PFSK-1 (cell line): ENCODE data around the gene LENG1.

ENCODE experiments used
- FOXP2 ChIP-seq: optimal IDR thresholded peaks from 2 replicates; pipeline ENCODE3; 2011; ENCODE audit warnings: borderline replicate concordance, control low read depth, inconsistent platforms; ENCODE audit not compliant: insufficient read depth; ENCODE audit errors: extremely low read length, extremely low read depth
- POLR2AphosphoS5 ChIP-seq: IDR thresholded peaks from 2 replicates; pipeline ENCODE4 v1.6.1; 2012; ENCODE audit warnings: low read depth, mild to moderate bottlenecking, control low read depth, low read length, moderate library complexity
- SIN3A ChIP-seq: IDR thresholded peaks from 2 replicates; pipeline ENCODE4 v1.6.1; 2012; ENCODE audit warnings: mild to moderate bottlenecking, low read length, moderate library complexity, borderline replicate concordance; ENCODE audit not compliant: insufficient read depth
- TAF1 ChIP-seq: IDR thresholded peaks from 2 replicates; pipeline ENCODE4 v1.6.1; 2012; ENCODE audit warnings: low read length, control low read depth, borderline replicate concordance; ENCODE audit not compliant: insufficient read depth
- TF ChIP-seq, protein P1 (sequence below), 2 experiments: IDR thresholded peaks; 2 replicates each; pipeline versions ENCODE4 v1.6.1 to v1.8.0; 2011 to 2012; ENCODE audit warnings: low read depth in 2 of 2, low read length in 2 of 2, control low read depth in 1 of 2, inconsistent platforms in 1 of 2, mild to moderate bottlenecking in 1 of 2, moderate library complexity in 1 of 2; ENCODE audit not compliant: insufficient read depth in 1 of 2

Gene LENG1

DNA sequence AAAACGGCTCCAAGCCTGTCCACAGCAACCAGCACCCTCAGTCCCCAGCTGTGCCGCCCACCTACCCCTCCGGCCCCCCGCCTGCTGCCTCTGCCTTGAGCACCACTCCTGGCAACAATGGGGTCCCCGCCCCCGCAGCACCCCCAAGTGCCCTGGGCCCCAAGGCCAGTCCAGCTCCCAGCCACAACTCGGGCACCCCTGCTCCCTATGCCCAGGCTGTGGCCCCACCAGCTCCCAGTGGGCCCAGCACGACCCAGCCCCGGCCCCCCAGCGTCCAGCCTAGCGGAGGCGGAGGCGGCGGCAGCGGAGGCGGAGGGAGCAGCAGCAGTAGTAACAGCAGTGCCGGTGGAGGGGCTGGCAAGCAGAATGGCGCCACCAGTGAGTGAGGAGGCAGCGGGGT is 11.4 kb downstream of the LENG1 start:
- TF ChIP-seq TAF1: no peak
- TF ChIP-seq POLR2AphosphoS5: no peak

DNA sequence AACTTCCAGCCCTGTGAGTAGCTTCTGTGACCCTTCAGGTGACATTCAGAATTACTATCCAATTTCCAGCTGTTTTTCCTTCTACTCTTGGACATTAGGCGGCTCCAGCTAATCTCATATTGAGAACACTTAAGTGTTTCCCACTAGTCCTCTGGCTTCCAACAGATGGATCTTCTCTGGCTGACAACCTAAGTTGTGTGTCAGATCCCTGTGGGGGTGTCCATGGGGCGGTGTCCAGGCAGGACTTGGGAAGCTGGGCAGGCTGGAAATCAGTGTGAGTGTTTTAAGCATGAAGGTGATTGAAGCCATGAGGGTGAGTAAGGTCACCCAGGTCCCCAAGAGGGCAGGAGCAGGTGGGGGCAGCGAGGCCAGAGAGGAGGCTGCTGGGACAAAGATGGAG is 11.8 kb downstream of the LENG1 start:
- TF ChIP-seq SIN3A (no peak), FOXP2 (no peak), POLR2AphosphoS5 (no peak), TAF1 (no peak)
- TF ChIP-seq, protein P1, sequence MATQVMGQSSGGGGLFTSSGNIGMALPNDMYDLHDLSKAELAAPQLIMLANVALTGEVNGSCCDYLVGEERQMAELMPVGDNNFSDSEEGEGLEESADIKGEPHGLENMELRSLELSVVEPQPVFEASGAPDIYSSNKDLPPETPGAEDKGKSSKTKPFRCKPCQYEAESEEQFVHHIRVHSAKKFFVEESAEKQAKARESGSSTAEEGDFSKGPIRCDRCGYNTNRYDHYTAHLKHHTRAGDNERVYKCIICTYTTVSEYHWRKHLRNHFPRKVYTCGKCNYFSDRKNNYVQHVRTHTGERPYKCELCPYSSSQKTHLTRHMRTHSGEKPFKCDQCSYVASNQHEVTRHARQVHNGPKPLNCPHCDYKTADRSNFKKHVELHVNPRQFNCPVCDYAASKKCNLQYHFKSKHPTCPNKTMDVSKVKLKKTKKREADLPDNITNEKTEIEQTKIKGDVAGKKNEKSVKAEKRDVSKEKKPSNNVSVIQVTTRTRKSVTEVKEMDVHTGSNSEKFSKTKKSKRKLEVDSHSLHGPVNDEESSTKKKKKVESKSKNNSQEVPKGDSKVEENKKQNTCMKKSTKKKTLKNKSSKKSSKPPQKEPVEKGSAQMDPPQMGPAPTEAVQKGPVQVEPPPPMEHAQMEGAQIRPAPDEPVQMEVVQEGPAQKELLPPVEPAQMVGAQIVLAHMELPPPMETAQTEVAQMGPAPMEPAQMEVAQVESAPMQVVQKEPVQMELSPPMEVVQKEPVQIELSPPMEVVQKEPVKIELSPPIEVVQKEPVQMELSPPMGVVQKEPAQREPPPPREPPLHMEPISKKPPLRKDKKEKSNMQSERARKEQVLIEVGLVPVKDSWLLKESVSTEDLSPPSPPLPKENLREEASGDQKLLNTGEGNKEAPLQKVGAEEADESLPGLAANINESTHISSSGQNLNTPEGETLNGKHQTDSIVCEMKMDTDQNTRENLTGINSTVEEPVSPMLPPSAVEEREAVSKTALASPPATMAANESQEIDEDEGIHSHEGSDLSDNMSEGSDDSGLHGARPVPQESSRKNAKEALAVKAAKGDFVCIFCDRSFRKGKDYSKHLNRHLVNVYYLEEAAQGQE (IDR thresholded peaks at IDR 0.05; ENCODE audit: insufficient read depth in 1 of 2, low read depth in 2 of 2, low read length in 2 of 2): no peak

DNA sequence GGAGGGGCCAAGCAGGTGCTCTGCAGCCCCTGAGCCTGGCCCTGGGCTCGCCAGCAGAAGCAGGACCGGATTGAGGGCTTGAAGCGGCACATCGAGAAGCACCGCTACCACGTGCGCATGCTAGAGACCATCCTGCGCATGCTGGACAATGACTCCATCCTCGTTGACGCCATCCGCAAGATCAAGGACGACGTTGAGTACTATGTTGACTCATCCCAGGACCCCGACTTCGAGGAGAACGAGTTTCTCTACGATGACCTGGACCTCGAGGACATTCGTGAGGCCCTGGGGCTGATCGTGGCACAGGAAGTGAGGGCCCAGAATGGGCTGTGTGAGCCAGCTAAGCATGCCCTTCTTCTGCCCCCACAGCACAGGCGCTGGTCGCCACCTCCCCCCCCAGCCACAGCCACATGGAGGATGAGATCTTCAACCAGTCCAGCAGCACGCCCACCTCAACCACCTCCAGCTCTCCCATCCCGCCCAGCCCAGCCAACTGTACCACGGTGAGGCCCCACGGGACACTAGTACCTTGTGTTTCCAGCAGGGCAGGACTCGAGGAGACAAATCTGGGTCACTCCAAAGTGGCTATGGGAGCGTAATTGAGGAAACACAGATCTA is 13.9 kb downstream of the LENG1 start:
- TF ChIP-seq, protein P1 (IDR thresholded peaks at IDR 0.05; ENCODE audit: insufficient read depth in 1 of 2, low read depth in 2 of 2, low read length in 2 of 2): no peak
- TF ChIP-seq SIN3A: no peak
- no peak for TF ChIP-seq FOXP2
- no peak for TF ChIP-seq TAF1
- no peak for TF ChIP-seq POLR2AphosphoS5

DNA sequence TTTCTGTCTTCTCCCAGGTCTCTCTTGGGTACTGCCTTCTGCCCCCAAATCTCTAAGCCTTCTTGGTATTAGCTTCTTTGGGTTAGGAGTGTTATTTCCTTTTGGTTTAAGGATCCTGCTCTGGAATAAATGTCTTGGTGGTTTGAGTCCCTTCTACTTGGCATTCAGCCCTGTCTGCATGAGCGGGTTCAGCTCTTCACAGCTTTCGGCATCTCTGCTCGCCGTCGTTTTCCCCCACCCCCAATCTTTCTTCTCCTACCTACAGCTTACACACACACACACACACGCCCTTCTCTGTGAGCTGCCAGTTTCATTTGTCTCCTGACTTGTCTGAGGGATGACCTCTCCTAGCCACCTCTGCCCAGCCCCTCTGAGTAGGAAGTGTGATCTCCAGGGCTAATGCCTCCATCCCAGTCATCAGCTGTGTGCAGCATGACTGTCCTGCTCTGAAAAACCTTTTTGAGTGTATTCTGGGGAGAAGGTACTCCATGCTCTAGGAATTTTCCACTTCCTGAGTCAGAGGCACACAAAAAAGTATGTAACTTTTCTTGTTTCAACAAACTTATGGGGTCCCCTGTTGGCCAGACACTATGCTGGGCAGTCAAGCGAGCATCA is 17.2 kb downstream of the LENG1 start:
- TF ChIP-seq TAF1: no peak
- TF ChIP-seq, protein P1 (IDR thresholded peaks at IDR 0.05; ENCODE audit: insufficient read depth in 1 of 2, low read depth in 2 of 2, low read length in 2 of 2): no peak
- no peak for TF ChIP-seq SIN3A
- TF ChIP-seq FOXP2: no peak
- no peak for TF ChIP-seq POLR2AphosphoS5

DNA sequence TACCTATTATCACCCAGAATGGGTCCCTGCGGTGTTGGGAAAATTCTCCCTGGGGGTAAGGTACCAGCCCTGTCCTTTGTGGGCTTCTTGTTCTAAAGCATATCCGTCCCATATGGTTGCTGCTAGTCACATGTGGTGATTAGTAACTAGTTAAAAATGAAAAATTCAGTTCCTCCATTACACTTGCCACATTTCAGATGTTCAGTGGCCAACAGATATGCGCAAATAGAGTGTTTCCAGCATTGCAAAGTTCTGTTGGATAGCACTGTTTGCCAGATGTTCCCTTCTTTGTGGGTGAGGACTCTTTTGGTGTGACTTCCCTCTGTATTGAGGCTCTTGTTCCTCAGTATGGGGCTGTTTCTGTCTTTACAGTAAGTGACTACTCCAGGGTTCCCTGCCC is 18.2 kb downstream of the LENG1 start:
- TF ChIP-seq, protein P1 (IDR thresholded peaks at IDR 0.05; ENCODE audit: insufficient read depth in 1 of 2, low read depth in 2 of 2, low read length in 2 of 2): no peak
- TF ChIP-seq SIN3A (no peak), TAF1 (no peak), FOXP2 (no peak)
